HepG2 (cell line): ENCODE data around the gene AHCYL2. TPM values are rescaled to one million over a fixed set of nuclear protein-coding genes. Genes with fewer than 3 reads are reported as not detected.

ENCODE experiments used
- ATAC-seq: fragments of 200-7000 bp; cut with Tn5 transposase; 3 replicates; pipeline ENCODE4 v1.9.1; 2020; ENCODE audit warnings: mild to moderate bottlenecking, moderate library complexity
- BruUV-seq: library from RNA; stranded (reverse); fragments of 400-500 nt; replicated peaks from 2 replicates; lab custom pipeline; 2021; lab: Mats Ljungman, UMichigan
- CTCF ChIA-PET: fragments of 300-600 bp; formaldehyde crosslinking; extraction: SDS; loops from one replicate; lab custom pipeline; 2021; ENCODE audit warnings: low total read pairs, inconsistent platforms, low intra/inter-chr PET ratio; lab: Yijun Ruan, JAX
- POLR2A ChIA-PET: fragments of 350-600 bp; sonication (Branson Sonifier 250); formaldehyde crosslinking; loops from one replicate; lab custom pipeline; 2020; ENCODE audit warnings: antibody characterized with exemption, inconsistent platforms; lab: Yijun Ruan, JAX
- DNase-seq: peaks from one replicate; pipeline ENCODE4 v3.0.0-alpha.2; 2015; ENCODE audit warnings: low spot score
- FAIRE-seq: peaks from 3 replicates; lab custom pipeline; 2011; peaks lifted over from hg19 to GRCh38; lab: Jason Lieb, UNC
- H2AFZ ChIP-seq: one replicate; pipeline ENCODE4 v1.6.1; 2011; ENCODE audit warnings: low read length, inconsistent platforms
- H3K27ac ChIP-seq: fragments of 300-600 bp; 3 replicates; pipeline ENCODE4 v1.8.0; 2011; ENCODE audit warnings: mixed run types, mild to moderate bottlenecking, mixed read lengths, low read length, inconsistent platforms; ENCODE audit not compliant: insufficient read depth; ENCODE audit errors: extremely low read length
- H3K27me3 ChIP-seq, 2 experiments: fragments of 200-600 bp in 1 of 2; 2 replicates in 1 of 2; 3 replicates in 1 of 2; pipeline versions ENCODE4 v1.6.0 to v1.8.0; 2011; ENCODE audit warnings: low read length in 2 of 2, mild to moderate bottlenecking in 2 of 2, moderate library complexity in 2 of 2, inconsistent platforms in 1 of 2; ENCODE audit not compliant: insufficient read depth in 2 of 2, control insufficient read depth in 1 of 2
- H3K36me3 ChIP-seq, 2 experiments: fragments of 200-600 bp in 1 of 2; replicated peaks in 1 of 2; 2 replicates in 1 of 2; 3 replicates in 1 of 2; pipeline versions ENCODE4 v1.5.1 to v1.8.0; 2011; ENCODE audit warnings: low read length in 2 of 2, inconsistent platforms in 1 of 2; ENCODE audit not compliant: insufficient read depth in 2 of 2, control insufficient read depth in 1 of 2
- H3K4me1 ChIP-seq: 2 replicates; pipeline ENCODE4 v1.5.1; 2012; ENCODE audit warnings: low read length, inconsistent platforms; ENCODE audit not compliant: insufficient read depth
- H3K4me2 ChIP-seq: 2 replicates; pipeline ENCODE4 v1.6.0; 2011; ENCODE audit warnings: low read depth, low read length, inconsistent platforms
- H3K4me3 ChIP-seq, 3 experiments: fragments of 200-600 bp in 1 of 3; sonication (generic), shearing (Covaris generic) in 1 of 3; replicated peaks in 1 of 3; 2 replicates each; pipeline ENCODE4 v1.5.1; 2011 to 2016; ENCODE audit warnings: low read length in 3 of 3, inconsistent platforms in 2 of 3, low read depth in 2 of 3, mild to moderate bottlenecking in 2 of 3, control low read depth in 1 of 3, mixed read lengths in 1 of 3; ENCODE audit not compliant: insufficient read depth in 1 of 3
- H3K79me2 ChIP-seq: one replicate; pipeline ENCODE4 v1.6.1; 2011; ENCODE audit warnings: low read length, inconsistent platforms; ENCODE audit not compliant: insufficient read depth
- H3K9ac ChIP-seq: 2 replicates; pipeline ENCODE4 v1.6.0; 2011; ENCODE audit warnings: mild to moderate bottlenecking, low read depth, low read length, inconsistent platforms; ENCODE audit not compliant: insufficient read depth
- H3K9me3 ChIP-seq: 2 replicates; pipeline ENCODE4 v1.5.1; 2012; ENCODE audit warnings: mild to moderate bottlenecking, low read length
- H4K20me1 ChIP-seq: 2 replicates; pipeline ENCODE4 v1.6.0; 2011; ENCODE audit warnings: inconsistent platforms, mild to moderate bottlenecking, low read length, moderate library complexity; ENCODE audit not compliant: insufficient read depth
- PRMT3 ChIP-seq: sonication (generic); formaldehyde crosslinking; IDR thresholded peaks from 2 replicates; pipeline ENCODE4 v1.8.1; 2022; ENCODE audit warnings: low read depth, mild to moderate bottlenecking, moderate library complexity, missing genetic modification reagents, borderline replicate concordance
- SSRP1 ChIP-seq: IDR thresholded peaks from 2 replicates; pipeline ENCODE4 v1.6.1; 2016; ENCODE audit warnings: control low read depth
- ZNF737 ChIP-seq: sonication (generic); formaldehyde crosslinking; IDR thresholded peaks from 2 replicates; pipeline ENCODE4 v1.5.0; 2020; ENCODE audit warnings: missing genetic modification reagents, mild to moderate bottlenecking, borderline replicate concordance
- ZNF75D ChIP-seq: sonication (generic); formaldehyde crosslinking; IDR thresholded peaks from 2 replicates; pipeline ENCODE4 v1.8.1; 2023; ENCODE audit warnings: missing genetic modification reagents, mild to moderate bottlenecking, borderline replicate concordance
- WGBS: methylation state at CpG from one replicate; pipeline ENCODE4 v1.1.6; 2017; ENCODE audit warnings: low lambda C conversion rate; 5-methylcytosine and 5-hydroxymethylcytosine counted together
- in situ Hi-C: cut with HindIII; loops from 2 replicates; pipeline ENCODE4 v1.10.0; 2017; ENCODE audit warnings: low pct_unique_long_range_greater_than_20kb; ENCODE audit not compliant: extremely low pct_ligation_motif_present
- intact Hi-C: fragments of 100-400 bp; cut with micrococcal nuclease; formaldehyde crosslinking; loops from one replicate; pipeline ENCODE4 v1.10.0; 2022; ENCODE audit not compliant: unreplicated experiment
- polyA plus RNA-seq, 8 experiments: library from polyadenylated mRNA; depleted of rRNA in 3 of 8; stranded (reverse) in 7 of 8; unstranded in 1 of 8; fragments of >200 nt; fragmentation: Illumina TruSeq in 4 of 8; extraction: Trizol in 4 of 8; gene quantifications; 2 replicates each; pipeline versions ENCODE4 v1.2.1 to v1.2.3, GENCODE V29; 2011 to 2016; ENCODE audit warnings: low read depth in 4 of 8, missing spikeins in 1 of 8, mixed read lengths in 1 of 8; ENCODE audit not compliant: insufficient read depth in 1 of 8
- total RNA-seq, 5 experiments: library from RNA; depleted of rRNA; stranded (reverse); fragments of >200 nt; fragmentation: Illumina TruSeq; extraction: Trizol; gene quantifications; 2 replicates each; pipeline ENCODE4 v1.2.3, GENCODE V29; 2016; ENCODE audit warnings: low read depth in 1 of 5
- TF ChIP-seq, protein P1 (sequence below): IDR thresholded peaks from 2 replicates; pipeline ENCODE4 v1.6.1; 2016; ENCODE audit warnings: missing compliant biosample characterization, missing genetic modification reagents, borderline replicate concordance
- TF ChIP-seq, protein P2 (sequence below): sonication (generic); formaldehyde crosslinking; IDR thresholded peaks from 2 replicates; pipeline ENCODE4 v1.5.0; 2020; ENCODE audit warnings: missing genetic modification reagents
- TF ChIP-seq, protein P3 (sequence below): sonication (generic); formaldehyde crosslinking; IDR thresholded peaks from 2 replicates; pipeline ENCODE4 v1.8.0; 2022; ENCODE audit warnings: missing genetic modification reagents, mild to moderate bottlenecking, borderline replicate concordance
- TF ChIP-seq, protein P4 (sequence below): IDR thresholded peaks from 2 replicates; pipeline ENCODE4 v1.4.0; 2020; ENCODE audit warnings: mild to moderate bottlenecking, missing genetic modification reagents
- TF ChIP-seq, protein P5 (sequence below): sonication (generic); formaldehyde crosslinking; IDR thresholded peaks from 2 replicates; pipeline ENCODE4 v1.8.1; 2023; ENCODE audit warnings: mild to moderate bottlenecking, inconsistent platforms, moderate library complexity, missing genetic modification reagents, borderline replicate concordance

The AHCYL2 gene
- total and polyA plus RNA-seq, 2 of the 13 experiments (the other 11 are each of a cell fraction or from before 2014, with no cell fraction given) = 9.5 to 14.7 TPM

DNA sequence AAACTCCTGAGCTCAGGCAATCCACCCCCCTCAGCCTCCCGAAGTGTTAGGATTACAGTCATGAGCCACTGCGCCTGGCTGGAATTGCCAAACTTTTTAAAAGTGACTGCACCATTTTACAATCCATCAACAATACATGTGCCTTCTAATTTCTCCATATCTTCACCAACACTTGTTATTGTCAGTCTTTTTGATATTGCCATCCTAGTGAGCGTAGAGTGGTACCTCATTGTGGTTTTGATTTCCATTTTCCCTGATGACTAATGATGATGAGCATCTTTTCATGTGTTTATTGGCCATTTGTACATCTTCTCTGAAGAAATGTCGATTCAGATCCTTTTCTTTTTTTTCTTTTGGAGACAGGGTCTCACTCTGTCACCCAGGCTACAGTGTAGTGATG is 187.7 kb downstream of the AHCYL2 start:
- 80% methylated on average over 4 of the region's 4 CpGs for WGBS
- DNase-seq = no peak
- ATAC-seq = no peak
- H2AFZ ChIP-seq = no peak overlapping the region
- H3K9me3 ChIP-seq = no peaks in the 10 kb centered on the region
- ChIA-PET POLR2A (no interaction called here), CTCF (no interaction called here)
- no peaks in the 10 kb centered on the region for H4K20me1 ChIP-seq
- no peak overlapping the region for H3K27ac ChIP-seq
- no peak overlapping the region for H3K4me3 ChIP-seq
- intact Hi-C loops (no loop called here), in situ Hi-C loops (no loop called here)
- no TSS peak for BruUV-seq
- H3K79me2 ChIP-seq = no peaks in the 10 kb centered on the region
- no peaks in the 10 kb centered on the region for H3K4me1 ChIP-seq
- no peak overlapping the region for H3K9ac ChIP-seq
- no peaks in the 10 kb centered on the region for H3K27me3 ChIP-seq
- TF ChIP-seq, protein P1, sequence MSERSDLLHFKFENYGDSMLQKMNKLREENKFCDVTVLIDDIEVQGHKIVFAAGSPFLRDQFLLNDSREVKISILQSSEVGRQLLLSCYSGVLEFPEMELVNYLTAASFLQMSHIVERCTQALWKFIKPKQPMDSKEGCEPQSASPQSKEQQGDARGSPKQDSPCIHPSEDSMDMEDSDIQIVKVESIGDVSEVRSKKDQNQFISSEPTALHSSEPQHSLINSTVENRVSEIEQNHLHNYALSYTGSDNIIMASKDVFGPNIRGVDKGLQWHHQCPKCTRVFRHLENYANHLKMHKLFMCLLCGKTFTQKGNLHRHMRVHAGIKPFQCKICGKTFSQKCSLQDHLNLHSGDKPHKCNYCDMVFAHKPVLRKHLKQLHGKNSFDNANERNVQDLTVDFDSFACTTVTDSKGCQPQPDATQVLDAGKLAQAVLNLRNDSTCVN (CRISPR knock-in tag) = no peak
- TF ChIP-seq, protein P2, sequence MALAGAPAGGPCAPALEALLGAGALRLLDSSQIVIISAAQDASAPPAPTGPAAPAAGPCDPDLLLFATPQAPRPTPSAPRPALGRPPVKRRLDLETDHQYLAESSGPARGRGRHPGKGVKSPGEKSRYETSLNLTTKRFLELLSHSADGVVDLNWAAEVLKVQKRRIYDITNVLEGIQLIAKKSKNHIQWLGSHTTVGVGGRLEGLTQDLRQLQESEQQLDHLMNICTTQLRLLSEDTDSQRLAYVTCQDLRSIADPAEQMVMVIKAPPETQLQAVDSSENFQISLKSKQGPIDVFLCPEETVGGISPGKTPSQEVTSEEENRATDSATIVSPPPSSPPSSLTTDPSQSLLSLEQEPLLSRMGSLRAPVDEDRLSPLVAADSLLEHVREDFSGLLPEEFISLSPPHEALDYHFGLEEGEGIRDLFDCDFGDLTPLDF (CRISPR knock-in tag) = no peak
- TF ChIP-seq ZNF737 (CRISPR knock-in tag) (no peak), ZNF75D (CRISPR knock-in tag) (no peak), PRMT3 (CRISPR knock-in tag) (no peak), SSRP1 (no peak)
- TF ChIP-seq, protein P3, sequence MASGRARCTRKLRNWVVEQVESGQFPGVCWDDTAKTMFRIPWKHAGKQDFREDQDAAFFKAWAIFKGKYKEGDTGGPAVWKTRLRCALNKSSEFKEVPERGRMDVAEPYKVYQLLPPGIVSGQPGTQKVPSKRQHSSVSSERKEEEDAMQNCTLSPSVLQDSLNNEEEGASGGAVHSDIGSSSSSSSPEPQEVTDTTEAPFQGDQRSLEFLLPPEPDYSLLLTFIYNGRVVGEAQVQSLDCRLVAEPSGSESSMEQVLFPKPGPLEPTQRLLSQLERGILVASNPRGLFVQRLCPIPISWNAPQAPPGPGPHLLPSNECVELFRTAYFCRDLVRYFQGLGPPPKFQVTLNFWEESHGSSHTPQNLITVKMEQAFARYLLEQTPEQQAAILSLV (CRISPR knock-in tag) = no peak
- TF ChIP-seq, protein P4, sequence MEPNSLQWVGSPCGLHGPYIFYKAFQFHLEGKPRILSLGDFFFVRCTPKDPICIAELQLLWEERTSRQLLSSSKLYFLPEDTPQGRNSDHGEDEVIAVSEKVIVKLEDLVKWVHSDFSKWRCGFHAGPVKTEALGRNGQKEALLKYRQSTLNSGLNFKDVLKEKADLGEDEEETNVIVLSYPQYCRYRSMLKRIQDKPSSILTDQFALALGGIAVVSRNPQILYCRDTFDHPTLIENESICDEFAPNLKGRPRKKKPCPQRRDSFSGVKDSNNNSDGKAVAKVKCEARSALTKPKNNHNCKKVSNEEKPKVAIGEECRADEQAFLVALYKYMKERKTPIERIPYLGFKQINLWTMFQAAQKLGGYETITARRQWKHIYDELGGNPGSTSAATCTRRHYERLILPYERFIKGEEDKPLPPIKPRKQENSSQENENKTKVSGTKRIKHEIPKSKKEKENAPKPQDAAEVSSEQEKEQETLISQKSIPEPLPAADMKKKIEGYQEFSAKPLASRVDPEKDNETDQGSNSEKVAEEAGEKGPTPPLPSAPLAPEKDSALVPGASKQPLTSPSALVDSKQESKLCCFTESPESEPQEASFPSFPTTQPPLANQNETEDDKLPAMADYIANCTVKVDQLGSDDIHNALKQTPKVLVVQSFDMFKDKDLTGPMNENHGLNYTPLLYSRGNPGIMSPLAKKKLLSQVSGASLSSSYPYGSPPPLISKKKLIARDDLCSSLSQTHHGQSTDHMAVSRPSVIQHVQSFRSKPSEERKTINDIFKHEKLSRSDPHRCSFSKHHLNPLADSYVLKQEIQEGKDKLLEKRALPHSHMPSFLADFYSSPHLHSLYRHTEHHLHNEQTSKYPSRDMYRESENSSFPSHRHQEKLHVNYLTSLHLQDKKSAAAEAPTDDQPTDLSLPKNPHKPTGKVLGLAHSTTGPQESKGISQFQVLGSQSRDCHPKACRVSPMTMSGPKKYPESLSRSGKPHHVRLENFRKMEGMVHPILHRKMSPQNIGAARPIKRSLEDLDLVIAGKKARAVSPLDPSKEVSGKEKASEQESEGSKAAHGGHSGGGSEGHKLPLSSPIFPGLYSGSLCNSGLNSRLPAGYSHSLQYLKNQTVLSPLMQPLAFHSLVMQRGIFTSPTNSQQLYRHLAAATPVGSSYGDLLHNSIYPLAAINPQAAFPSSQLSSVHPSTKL = no peak
- TF ChIP-seq, protein P5, sequence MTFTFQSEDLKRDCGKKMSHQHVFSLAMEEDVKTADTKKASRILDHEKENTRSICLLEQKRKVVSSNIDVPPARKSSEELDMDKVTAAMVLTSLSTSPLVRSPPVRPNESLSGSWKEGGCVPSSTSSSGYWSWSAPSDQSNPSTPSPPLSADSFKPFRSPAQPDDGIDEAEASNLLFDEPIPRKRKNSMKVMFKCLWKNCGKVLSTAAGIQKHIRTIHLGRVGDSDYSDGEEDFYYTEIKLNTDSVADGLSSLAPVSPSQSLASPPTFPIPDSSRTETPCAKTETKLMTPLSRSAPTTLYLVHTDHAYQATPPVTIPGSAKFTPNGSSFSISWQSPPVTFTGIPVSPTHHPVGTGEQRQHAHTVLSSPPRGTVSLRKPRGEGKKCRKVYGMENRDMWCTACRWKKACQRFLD (CRISPR knock-in tag) = no peak
- peaks cover 3% of the 10 kb centered on the region in 2 experiments; a peak in 1 of 5 replicates for H3K36me3 ChIP-seq
- no peak for FAIRE-seq
- no peak overlapping the region for H3K4me2 ChIP-seq
